ENCODE measurements around the gene CHRM2. TPM values are rescaled to one million over a fixed set of nuclear protein-coding genes. Genes with fewer than 3 reads are reported as not detected.
"Not testable (repeated sequence)": the region's sequence is repeated elsewhere in the genome, so short reads cannot be mapped to it uniquely, and the experiment has no call there.

Gene CHRM2
- not detected in 2 replicates for total RNA-seq

DNA sequence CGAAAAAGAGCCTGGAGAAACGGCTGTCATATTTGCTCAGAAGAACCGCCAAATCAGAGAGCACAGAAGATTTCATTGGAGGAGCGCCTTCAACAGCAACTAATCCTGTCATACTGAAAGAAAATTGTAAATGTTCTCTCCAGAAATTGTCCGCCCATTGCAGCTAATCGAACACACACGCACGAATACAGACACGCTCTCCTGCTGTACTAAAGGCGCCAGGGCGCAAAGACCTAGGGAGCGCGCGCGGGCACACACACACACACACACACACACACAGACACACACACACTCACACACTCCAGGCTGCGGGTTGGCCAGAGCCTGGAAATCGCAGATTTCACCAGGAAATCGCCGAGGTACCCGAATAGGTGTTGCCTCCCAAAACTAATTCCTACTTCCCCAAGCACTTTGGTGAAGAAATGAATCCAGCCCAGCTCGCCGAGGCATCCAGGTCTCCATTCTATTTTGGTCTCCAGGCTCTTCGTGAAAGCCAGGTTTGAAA lies at the start of gene CHRM2:
CHRM2 (plus strand) TSS at position 157 of the 505 bp plus-strand sequence. CDS start 146,214 bp downstream, outside the sequence.
- no peak for DNase-seq (ENCODE audit: low read depth in 2 of 2)

DNA sequence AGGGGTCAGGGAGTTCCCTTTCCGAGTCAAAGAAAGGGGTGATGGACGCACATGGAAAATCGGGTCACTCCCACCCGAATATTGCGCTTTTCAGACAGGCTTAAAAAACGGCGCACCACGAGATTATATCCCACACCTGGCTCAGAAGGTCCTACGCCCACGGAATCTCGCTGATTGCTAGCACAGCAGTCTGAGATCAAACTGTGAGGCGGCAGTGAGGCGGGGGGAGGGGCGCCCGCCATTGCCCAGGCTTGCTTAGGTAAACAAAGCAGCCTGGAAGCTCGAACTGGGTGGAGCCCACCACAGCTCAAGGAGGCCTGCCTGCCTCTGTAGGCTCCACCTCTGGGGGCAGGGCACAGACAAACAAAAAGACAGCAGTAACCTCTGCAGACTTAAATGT lies 37.1 kb upstream of the CHRM2 start:
- DNase-seq (ENCODE audit: low read depth in 2 of 2): not testable (repeated sequence)

DNA sequence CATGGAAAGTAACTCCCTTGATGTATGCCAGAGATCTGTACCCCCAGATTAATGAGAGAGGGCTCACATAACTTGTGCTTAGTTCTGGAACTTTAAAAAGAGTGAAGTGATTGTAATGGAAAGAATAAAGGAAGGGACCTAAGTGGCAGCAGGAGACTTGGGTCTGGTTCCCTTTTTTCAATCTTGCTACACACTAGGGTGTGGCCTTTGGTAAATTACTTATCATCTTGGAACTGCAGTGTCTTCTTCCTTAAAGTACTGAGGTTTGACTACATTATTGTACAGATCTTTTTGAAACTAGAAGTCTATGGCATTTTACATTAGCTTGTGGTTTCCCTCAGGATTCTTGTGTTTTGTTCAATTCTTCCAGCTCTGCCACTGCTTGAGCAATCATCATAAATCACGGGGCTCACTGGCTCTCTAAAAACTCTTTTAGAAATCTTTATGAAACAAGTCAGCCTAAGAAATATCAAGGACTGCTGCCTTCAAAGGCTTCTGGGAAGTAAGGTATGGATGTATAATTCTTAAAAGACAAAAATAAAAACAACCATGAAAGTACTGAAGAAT lies 22.5 kb upstream of the CHRM2 start:
- DNase-seq (ENCODE audit: low read depth in 2 of 2): no peak

DNA sequence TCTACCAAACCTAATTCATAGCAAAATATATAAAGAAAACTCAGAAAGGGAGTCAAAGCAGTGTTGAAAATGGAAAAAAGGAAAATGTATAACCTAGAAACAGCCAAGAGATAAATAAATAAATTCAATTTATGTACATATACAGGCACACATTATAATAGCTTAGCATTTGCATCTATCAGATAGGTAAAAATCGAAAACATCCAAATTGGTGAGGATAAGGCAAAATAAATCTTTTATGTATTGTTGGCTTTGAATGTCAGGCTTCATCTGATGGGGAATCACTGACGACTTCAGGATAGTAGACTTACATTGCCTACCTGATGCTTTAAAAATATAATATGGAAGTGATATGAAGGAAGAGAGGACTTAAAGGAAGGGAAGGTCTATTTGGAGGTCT lies 20.6 kb upstream of the CHRM2 start:
- no peak for DNase-seq (ENCODE audit: low read depth in 2 of 2)

DNA sequence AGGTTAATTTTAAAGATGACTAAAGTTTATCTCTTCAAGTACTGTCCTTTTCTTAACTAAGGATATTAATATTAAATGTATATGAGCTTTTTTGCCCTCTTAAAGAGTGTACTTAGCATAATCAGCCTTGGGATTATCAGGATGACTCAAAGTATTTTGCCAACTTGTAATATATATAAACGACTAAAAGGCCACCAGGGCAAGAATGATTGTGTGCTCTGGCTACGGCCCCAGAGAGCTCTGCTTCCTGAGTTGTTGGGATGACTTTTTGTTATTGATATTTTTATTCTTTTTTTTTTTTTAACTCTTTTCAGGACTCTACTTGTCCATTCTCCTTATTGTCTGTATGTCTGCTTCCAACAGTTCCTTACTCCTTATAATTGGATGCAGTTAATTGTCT lies 14.8 kb upstream of the CHRM2 start:
- DNase-seq (ENCODE audit: low read depth in 2 of 2): no peak

DNA sequence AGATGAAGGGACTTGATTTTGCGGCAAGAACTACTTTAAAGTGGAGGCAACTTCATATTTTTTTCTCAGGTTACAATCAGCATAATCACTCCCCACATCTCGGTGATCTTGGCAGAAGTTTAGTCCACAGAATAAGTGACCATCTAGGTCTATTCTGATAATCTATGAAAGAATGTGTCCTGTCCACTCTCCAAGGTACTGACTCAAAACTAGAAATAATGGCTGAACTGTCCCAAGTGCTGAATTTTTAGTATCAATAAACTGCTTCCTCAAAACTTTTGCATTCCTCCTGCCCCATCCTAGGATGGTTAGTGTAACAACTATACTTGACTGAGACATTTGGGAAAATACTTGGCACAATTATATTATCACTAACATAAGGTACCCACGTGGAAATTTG lies 10.9 kb upstream of the CHRM2 start:
- DNase-seq (ENCODE audit: low read depth in 2 of 2): peak in 1 of 2 donors; percentile 37

DNA sequence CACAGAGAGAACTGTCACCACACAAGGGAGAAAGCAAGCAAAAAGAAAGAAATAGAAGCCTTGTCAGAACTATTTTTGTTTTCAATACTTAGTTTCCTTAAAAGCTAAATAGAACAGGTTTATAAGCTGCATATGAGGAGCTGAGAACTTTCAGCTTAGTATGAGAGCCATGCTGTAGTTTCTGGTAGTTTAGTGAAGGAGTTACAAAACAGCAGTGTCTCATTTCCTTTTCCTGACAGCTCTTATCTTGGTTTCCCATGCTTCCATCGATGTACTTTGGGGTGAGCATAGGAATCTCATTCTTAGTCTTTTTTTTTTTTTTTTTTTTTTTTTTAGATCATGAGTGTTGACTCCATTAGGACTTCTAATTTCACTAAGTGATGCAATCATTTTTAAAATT lies 8.6 kb upstream of the CHRM2 start:
- DNase-seq (ENCODE audit: low read depth in 2 of 2): peak in 1 of 2 donors; percentile 62

DNA sequence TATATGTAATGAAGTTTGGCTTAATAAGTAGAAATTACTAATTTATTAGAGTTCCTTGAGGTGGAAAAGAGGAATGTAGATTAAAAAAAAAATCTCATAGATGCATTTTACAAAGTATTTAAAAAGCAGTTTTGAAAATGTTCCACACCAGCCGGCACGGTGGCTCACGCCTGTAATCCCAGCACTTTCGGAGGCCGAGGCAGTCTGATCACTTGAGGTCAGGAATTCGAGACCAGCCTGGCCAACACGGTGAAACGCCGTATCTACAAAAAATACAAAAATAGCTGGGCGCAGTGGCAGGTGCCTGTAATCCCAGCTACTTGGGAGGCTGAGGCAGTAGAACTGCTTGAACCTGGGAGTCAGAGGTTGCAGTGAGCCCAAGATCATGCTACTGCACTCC lies 3.2 kb upstream of the CHRM2 start:
- no peak for DNase-seq (ENCODE audit: low read depth in 2 of 2)

DNA sequence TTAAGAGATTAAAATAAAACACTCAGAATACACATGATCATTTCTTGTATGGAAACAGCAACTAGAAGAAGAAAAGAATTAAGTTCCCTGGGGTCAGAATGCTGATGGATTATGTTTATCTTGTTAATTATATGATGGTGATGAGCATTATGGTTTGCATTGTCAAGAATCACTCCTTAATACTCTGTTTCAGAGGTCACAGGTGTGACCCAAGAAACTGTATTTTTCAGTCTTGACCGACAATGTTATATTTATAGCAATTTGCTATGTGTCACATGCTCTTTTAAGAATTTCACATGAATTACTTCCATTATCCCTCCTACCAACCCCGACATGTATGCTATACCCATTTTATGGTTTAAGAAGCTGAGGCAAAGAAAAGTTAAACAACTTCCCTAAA lies 2.7 kb upstream of the CHRM2 start:
- no peak for DNase-seq (ENCODE audit: low read depth in 2 of 2)

DNA sequence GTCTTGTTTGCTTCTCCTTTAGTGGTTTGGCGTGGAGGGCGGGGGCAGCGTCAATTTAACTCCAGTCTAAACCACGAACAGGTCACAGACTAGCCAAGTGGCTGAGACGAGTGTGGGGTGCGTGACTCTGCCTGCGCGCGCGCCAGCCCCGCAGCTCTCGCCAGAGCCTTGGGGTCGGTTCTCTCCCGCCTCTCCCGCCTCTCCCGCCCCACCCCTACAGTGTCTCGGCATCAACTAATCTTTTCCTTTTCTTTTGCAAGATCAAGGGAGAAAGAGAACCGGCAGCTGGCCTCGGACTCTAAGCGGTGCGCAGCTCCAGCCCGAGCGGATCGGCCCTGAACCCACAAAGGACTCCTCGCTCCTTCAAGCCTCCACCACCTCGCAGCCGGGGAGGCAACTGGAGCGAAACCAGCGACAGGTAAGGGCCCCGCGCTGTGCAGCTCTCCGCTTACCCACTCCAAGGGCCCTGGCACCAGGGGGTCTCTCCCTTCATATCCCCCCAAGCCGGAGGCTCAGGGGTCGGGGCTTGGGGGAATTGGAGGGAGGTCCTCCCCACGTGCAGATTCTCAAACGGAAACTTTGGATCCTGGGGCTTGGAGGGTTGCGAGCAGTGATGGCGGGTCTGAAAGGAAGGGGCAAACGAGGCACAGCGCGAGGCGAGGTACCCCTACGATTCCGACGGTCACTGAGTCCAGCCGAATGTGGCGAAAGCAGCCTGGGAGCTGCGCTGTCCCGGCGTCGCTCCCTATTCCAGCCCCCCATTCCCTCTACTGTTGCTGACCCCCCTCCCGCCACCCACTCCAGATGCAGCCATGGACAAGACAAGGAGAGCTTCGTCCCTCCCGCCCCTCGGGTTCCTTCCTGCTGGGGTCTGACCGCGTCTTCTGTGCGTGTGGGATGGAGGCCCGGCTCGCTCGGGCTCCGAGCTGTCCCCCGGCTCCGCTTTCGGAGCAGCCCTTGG lies 829 bp downstream of the CHRM2 start:
- DNase-seq (ENCODE audit: low read depth in 2 of 2): no peak

DNA sequence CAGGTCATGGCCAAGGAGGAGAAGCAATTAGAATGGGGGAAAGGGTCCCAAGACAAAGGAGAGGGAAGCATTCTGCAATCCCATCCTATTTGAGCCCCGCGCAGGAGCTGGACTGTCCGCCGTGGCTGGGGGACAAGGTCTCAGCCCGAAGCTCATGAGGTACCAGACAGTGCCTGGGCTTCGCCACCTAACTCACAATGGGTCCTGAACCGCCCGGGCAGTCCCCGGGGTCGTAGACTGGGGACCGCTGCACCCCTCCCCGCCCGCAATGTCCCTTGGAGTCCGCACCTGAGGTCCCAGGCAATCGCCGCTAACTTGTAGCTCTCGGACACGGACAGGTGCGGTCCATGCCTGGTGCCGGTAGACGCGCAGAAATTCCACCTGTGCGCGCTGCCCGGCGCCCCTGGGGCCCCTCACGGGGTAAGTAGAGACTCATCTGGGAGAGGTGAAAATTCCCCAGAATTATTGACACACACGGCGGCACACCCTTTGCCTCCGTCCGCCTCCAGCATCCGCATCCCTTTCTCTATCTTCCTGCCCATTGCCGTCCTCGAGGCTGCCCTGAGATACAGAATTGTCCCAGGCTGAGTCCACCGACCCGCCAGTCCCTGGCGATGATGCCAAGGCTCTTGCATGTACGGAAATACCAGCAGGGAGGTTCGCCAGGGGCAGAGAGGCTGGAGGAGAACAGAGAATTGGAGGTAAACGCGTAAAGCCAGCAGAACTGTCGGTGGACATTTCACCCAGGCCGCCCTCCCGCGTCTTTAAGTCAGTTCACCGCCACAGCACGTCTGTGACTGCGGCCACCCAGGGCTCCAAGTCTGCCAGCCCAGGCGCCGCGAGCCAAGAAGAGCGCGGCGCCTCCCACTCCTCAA lies 1.8 kb downstream of the CHRM2 start:
- no peak for DNase-seq (ENCODE audit: low read depth in 2 of 2)

DNA sequence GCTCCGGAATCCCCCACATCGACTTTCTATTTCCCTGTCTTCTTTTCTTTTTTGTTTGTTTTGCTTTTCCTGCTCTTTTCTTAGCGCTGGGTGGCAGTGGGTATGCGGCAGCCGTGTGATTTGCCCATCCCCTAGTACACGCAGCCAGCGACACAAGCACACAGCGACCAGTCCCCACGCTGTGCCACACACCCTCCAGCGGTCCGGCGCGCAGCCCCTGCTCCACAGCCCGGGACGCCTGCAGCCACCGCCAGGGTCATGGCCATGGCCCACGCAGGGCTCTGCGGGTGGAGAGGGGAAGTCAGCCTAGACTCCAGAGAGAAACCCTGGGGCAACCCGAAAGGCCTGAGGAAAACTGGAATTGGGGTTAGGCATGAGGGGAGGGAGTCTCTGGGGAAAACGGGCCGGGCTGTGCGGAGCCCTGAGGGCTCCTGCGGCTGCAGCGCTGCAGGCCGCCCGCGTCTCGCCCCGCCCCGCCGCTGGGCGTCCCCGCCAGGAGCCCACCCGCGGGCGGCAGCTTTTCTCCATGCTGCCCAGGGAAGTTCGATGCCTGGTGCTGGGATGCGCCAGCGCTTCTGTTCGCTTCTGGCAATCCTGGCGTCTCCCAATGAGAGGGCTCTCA lies 2.5 kb downstream of the CHRM2 start:
- no peak for DNase-seq (ENCODE audit: low read depth in 2 of 2)

DNA sequence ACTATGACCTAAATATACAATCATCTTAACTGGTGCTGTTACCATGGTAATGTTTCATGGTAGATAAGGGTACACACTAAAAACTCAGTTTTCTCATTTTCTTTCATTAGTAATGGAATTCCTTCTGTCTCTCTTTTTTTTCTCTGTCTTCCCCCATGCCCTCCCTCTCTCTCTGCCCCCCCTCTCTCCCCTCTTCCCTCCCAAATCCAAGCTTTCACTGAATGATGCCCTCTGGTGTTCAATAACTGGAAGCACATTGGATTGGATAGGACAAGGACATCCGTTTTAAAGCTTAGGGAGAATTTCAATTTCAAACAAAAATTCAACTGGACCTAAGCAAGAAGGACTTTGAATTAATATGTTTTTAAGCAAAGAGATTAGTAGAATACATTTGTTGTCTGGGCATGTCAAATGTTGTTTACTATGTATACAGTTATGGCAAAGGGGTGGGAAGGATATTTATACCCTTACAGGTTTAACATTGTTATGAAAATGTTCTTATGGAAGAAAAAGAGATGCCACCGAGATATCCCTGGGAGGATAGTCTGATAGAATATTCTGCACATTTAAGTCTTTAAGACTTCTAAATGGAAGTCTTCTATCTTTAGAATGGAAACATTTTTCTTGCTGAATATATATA lies 6.1 kb downstream of the CHRM2 start:
- no peak for DNase-seq (ENCODE audit: low read depth in 2 of 2)

DNA sequence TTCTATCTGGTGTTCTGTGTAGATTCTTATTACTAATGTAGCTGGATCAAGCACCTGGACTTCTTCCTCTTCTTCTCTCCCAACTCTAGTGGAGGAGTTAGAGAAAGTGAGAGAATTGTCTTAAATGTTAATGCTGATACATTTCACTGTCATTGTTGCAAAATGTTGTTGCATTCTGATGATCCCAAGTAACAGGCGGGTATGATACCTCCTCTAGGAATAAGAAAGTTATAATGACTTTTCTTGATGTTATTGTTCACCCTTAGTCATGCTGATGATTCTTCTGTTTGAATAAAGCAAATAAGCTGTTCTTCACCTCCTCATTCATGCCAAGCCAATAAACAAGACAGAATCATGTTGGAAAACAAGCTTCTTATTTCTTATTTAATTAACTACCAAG lies 9.1 kb downstream of the CHRM2 start:
- no peak for DNase-seq (ENCODE audit: low read depth in 2 of 2)

DNA sequence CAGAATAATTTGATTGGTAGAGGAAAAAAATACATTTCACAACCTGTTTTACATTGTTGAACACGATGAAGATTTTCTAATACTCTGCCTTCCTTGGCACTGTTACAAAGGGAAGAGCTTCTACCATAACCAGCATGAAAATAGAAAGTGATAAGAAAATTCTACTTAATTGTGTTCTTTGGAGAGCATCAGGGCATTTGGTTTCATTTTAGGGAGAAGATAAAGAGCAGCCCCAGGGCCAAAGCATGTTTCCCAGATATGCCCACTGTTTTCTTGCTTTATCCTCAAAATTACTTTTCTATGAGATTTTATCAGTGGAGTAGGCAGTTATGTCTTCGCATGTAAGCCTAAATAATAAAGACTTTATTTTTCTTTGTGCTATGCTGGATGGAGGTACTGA lies 9.5 kb downstream of the CHRM2 start:
- no peak for DNase-seq (ENCODE audit: low read depth in 2 of 2)

DNA sequence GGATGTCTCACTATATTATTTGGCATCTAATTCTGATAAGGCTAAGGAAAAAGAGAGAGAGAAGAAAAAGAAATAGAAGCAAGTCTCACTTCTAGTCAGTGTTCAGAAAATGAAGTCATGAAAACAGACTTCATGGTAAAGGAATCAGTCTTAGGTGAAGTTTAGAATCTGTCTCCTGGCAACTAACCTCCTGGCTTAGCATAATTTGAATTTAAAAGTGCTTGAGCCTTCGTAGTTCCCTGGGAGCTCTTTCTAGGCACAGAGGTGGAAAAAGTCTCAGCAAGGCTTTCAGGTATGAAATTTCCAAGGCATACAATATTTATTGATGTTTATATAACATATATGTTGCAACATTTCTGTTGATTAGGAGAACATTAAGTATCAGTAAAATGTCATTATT lies 10.4 kb downstream of the CHRM2 start:
- DNase-seq (ENCODE audit: low read depth in 2 of 2): no peak

DNA sequence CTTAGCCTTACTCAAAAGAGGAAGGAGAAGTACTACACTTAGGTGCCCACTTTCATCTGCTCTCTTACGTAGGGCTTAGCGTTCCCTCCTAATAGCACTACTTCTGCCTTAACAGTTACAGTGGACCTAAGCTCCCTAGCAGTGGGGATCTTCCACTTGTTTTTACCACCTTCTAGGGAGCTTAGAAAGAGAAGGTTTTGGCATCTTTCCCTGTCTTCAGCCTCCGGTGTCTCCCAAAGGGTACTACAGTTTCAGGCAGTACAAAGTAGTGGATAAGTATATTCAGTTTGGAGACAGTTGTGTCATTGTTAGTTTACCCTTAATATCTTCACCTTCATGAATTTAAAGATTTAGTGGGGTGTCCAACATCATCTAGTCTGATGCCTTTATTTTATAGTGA lies 14.6 kb downstream of the CHRM2 start:
- DNase-seq (ENCODE audit: low read depth in 2 of 2): no peak

DNA sequence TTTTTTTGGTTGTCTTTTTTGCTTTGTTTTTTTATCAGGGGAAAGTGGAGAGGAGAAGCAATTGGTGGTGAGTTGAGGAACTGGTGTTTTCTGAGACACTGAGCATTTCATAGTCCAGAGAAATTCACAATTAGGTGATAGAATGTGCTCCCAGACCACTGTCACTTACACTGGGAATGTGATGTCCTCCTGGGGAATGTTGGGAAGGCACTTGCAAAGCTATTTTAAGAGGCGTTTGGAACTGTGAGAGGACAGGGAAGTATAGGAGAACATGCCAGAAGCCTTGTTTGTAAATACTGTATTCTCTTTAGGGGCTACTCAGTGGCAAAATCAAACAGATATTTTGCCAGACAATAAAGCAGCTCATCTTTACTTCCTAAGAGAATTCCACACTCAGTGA lies 16.0 kb downstream of the CHRM2 start:
- DNase-seq (ENCODE audit: low read depth in 2 of 2): no peak

DNA sequence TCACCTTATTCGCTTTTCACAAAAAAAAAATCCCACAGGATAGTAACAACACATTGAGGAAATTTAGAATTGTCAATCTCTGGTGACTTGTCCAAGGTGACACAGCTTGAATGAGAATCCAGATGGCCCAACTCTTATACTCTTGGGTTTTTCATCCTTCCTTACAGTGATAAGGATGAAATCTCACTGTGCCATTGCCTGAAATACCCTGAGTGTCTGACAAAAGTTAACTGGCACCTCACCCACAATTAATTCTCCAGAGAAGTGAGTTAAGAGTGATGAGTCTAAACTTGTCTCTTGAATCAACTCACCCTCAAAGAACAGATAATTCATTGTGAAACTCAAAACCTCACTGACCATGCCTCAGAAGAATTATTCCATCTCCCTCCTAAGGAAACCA lies 18.9 kb downstream of the CHRM2 start:
- no peak for DNase-seq (ENCODE audit: low read depth in 2 of 2)

DNA sequence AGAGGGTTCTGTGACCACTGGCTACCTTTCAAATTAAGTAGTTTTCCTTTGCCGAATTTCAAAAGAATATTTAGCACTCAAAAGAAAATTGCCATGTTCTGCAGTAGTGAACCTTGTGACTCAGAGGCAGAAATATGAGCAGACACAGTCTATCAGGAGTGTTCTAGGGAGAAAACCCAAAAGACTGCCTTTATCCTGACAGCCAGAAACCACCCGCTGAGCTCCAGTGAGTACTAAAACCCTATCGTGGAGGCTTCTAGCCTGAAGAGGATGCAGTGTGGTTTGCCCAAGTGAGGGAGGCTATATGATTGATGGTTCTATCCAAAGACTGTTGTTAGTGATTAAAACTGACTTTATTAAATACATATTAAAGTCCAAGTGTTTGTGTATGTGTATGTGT lies 21.9 kb downstream of the CHRM2 start:
- no peak for DNase-seq (ENCODE audit: low read depth in 2 of 2)

DNA sequence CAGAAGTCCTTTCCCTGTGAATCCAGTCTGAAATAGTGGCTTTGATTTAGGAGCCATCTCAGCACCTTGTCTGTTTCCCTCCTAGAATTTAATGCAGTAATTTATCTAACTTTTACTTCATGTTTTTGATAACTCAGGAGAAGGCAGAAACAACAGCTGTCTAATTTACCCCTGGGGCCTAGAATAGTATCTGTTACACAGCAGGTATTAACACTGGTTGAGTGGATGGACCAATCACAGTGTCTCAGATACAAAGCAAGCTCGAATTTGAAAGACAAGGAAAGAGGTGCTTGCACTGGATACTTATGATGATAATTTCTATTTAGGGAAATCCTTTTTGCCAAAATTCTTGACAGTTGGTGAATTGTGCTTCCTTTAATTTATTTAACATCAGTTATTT lies 23.4 kb downstream of the CHRM2 start:
- DNase-seq (ENCODE audit: low read depth in 2 of 2): no peak

Measured in dermis microvascular lymphatic vessel endothelial cell (primary cell).